HG02981 (cell line): Measurements from ENCODE around the gene RETSAT.
A peak's percentile ranks its signal among the peaks of the same experiment; 100 is the strongest.
"Not testable (repeated sequence)": the region's sequence is repeated elsewhere in the genome, so short reads cannot be mapped to it uniquely, and the experiment has no call there.

Experiments
- ATAC-seq: cut with Tn5 transposase; IDR thresholded peaks from one replicate; pipeline ENCODE4 v1.9.1; 2021; ENCODE audit warnings: mild to moderate bottlenecking, moderate library complexity; ENCODE audit not compliant: unreplicated experiment

Gene RETSAT

DNA sequence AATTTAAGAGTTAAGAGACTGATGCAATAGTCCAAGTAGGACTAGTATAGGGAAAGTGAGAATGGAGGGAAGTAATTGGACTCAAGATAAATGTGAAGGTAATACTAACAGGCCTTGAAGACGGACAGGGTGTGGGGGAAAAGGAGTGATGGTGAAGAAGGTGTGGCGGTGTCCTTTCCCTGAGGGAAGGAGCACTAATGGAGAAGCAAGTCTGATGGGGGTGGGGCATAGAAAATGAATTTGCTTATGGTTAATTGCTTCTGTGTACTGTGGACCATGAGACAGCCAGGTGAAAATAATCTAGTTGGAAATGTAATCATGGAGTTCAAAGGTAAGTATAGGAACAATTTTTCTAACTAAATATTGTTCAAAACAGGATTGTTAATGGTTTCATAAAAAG, 19.4 kb downstream of the RETSAT start:
- ATAC-seq = no peak

DNA sequence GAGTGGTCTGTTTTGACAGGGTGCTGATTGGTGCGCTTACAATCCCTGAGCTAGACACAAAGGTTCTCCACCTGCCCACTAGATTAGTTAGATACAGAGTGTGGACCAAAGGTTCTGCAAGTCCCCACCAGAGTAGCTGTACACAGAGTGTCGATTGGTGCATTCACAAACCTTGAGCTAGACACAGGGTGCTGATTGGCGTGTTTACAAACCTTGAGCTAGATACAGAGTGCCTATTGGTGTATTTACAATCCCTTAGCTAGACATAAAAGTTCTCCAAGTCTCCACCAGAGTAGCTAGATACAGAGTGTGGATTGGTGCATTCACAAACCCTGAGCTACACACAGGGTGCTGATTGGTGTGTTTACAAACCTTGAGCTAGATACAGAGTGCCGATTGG, 20.5 kb downstream of the RETSAT start:
- not testable (repeated sequence) for ATAC-seq

DNA sequence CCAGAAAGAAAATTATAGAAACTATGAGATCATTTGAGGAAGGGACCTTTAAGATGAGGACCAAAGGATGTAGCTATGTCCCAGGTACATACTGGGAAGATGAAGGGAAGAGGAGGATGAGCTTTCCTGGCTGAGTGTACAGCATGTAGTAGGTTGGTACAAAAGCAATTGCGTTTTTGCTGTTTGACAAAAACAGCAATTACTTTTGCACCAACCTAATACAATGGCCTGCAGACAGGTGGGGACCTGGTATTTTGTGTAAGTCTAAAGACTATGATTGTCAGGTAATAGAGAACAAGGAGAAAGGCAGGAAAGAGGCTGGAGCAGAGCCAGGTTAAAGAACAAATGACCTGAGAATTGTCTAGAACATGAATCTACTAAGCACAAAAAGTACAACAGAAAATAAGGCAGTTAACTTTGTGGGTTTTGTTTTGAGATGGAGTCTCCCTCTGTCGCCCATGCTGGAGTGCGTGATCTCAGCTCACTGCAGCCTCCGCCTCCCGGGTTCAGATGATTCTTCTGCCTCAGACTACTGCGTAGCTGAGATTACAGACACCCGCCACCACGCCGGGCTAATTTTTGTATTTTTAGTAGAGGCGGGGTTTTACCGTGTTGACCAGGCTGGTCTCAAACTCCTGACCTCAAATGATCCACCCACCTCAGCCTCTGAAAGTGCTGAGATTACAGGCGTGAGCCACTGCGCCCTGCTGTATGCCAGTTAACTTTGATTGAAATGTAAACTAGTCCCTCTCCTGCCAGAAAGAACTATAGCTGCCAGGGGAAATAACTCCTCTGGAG, 23.3 kb downstream of the RETSAT start:
- ATAC-seq = no peak

DNA sequence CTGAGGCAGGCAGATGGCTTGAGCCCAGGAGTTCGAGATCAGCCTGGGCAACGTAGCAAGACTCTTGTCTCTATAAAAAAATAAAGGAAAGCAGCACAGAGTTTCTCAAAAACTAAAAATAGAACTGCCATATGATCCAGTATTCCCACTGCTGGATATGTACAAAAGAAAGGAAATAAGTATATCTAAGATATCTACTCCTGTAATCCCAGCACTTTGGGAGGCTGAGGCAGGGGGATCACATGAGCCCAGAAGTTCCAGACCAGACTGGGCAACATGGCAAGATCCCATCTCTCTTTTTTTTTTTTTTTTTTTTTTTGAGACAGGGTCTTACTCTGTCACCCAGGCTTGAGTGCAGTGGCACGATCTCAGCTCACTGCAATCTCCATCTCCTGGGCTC, 24.6 kb downstream of the RETSAT start:
- ATAC-seq = not testable (repeated sequence)

DNA sequence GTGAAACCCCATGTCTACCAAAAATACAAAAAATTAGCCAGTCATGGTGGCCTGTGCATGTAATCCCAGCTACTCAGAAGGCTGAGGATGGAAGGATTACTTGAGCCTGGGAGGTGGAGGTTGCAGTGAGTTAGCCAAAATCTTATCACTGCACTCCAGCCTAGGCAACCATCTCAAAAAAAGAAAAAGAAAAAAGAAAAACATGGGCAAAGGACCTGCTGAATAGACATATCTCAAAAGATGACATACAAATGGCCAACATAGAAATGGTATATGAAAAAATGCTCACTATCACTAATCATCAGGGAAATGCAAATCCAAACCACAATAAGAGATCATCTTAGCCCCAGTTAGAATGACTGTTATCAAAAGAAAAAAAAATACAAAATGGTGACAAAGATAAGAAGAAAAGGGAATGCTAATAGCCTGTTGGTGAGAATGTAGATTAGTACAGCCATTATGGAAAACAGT, 25.1 kb downstream of the RETSAT start:
- no peak for ATAC-seq

DNA sequence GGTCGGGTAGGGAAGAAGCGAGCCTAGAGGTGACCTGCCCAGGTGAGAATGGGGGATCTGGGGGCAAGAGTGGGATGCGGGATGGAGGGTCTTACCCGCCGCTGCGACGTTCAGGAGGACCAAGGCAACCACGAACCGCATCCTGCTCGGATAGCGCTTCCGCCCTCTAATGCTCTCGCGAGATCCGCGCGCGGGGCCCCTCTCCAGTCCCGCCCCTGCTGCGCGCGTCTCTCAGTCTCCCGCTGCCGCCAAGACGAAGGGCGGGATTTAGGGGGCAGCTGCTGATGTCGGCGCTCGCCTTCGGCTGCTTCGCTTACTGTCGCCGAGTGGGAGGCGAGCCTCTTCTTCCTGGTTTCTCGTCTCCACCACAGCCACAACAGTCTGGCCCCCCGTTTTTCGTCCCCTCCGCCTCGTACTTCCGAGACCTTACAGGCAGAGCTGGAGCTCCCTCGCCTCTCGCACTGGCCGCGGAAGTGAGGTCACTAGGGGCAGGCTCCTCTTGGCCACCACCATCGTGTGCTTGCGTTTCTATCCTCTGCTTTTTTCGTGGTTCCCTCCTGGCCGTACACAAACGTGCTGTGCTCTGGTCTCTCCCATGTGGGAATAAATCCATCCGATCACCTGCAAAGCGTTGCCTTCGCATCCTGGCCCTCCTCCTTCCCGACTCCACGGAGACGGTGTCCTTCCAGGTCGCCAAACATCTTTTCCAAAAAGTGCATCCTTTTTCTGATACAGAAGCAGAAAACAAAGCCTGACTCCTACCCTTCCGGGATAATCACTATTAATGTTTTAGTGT, 26.3 kb downstream of the RETSAT start, which contains the start of gene TGOLN2:
Gene TGOLN2, minus strand, starts transcription at position 168 of the 796 bp plus-strand sequence. Its CDS starts 27 bp downstream, at position 141.
- peak; percentile 88 for ATAC-seq

DNA sequence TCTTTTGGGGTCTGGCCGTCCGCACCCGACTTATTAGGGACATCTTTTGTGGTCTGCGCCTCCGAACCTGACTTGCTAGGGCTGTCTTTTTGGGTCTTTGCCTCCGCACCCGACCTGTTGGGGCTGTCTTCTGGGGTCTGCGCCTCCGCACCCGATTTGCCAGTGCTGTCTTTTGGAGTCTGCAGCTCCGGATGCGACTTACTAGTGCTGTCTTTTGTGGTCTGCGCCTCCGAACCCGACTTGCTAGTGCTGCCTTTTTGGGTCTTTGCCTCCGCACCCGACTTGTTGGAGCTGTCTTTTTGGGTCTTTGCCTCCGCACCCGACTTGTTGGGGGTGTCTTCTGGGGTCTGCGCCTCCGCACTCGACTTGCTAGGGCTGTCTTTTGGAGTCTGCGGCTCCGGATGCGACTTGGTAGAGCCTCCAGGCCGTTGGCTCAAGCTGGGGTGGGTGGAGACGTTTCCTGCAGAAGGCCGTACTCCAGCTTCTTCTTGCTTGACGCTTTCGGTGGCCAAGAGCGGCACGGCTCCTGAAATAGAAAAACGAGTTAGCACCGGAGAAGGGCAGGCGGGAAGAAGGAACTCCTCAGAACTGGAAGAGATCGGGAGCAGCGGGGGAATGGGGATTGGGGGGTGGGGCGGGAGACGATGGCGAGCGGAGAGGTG, 27.0 kb downstream of the RETSAT start:
- ATAC-seq = no peak

DNA sequence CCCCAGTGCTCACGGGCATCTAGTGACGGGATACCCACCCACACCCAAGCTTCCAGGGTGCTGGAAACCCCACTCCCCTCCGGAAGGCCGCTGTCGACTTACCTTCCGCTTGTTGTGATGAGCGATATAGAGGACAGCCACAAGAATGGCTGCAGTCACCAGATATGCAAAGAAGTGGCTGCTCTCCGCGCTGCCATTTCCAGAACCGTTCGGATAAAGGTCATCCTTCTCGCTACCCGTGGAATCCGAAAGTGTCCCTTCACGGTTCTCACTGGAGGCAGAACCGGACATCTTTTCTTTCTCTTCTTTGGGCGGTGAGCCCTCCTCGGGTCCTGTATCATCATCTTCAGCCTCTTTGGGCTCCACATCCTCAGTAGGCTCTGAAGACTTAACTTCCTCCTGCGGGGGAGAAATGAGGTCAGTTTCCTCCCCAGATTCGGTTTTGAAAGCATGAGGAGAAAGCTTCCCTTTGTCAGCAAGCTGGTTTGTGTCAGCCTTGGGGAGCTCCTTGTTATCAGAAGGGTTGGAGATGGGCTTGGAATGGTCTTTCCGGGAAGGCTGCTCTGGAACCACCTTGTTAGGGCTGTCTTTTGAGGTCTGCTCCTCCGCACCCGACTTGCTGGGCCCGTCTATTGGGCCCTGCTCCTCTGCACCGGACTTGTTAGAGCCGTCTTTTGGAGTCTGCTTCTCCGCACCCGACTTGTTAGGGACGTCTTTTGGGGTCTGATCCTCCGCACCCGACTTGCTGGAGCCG, 27.7 kb downstream of the RETSAT start:
- peak; percentile 33 for ATAC-seq

DNA sequence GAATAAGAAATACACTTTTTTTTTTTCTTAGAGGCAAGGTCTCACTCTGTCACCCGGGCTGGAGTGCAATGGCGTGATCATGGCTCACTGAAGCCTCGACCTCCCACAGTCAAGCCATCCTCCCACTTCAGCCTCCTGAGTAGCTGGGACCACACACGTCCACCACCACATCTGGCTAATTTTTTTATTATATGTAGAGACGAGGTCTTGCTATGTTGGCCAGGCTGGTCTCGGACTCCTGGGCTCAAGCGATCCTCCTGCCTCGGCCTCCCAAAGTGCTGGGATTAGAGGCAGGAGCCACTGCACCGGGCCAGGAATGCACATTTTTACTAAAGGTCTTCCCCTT, 28.9 kb downstream of the RETSAT start:
- ATAC-seq = no peak

DNA sequence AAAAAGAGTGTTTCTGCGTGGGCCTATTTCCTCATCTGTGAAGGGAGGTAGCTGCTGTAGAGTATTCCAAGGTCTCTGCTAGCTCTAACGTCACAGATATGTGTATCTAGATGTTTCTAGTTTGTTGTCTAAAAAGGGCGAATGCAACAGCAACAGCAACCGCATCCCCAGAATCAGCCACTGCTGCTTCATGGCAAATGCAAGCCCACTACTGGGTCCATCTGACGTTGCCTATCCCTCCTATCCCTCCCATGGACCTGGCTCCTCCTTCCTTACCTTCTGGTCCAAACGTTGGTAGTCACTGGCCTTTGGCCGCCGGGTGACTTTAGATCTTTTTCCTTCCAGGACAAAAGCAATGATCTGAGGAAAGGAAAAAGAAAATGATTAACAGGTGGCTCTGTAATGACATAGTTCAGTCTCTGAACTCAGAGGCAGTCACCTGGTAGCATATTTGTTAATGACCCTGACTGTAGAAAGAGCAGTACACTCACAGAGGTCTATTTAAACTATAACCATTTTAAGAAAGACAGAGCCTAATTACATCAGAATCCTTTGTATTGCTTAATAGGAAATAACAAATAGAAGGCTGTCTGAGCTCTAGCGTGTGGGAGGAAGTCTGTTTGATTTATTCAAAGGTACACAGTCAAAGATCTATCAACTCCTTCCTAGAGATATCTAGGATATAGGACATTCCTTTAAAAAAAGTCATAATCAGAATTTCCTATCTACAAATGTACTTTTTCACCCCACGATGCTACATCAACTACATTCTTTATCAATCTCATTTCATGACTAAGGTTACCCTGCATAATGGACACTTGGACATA, 29.5 kb downstream of the RETSAT start:
- ATAC-seq = no peak

DNA sequence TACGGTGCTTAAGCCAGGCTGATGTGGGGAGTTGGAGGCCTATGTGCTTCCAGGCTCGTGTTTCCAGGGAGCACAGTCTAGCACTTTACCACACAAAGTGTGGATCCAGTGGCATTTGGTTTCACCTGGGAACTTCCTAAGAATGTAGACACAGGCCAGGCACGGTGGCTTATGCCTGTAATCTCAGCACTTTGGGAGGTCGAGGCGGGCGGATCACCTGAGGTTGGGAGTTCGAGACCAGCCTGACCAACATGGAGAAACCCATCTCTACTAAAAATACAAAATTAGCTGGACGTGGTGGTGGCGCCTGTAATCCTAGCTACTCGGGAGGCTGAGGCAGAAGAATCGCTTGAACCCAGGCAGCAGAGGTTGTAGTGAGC, 30.4 kb downstream of the RETSAT start:
- not testable (repeated sequence) for ATAC-seq

DNA sequence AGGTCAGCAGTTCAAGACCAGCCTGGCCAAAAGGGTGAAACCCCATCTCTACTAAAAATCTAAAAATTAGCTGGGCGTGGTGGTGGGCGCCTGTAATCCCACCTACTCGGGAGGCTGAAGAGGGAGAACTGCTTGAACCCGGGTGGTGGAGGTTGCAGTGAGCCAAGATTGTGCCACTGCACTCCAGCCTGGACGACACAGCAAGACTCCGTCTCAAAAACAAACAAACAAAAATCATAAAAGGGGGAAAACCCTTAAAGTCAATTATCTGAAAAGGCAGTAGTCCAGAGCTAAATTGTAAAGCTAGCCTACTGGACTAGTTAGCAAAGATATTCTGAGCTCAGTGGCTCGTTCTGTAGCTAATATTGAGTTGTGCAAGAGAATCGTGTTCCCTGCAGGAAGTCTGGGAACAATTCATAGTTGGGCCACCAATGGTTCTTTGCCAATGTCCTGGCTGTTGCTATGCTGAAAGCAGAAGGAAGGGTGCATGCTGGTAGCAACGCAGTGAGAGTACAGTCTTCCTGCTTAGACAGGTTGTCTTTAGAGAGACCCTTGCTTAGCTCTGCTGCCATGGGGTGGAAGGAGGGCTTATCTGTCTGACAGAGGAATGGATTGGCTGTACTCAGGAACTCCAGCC, 30.9 kb downstream of the RETSAT start:
- ATAC-seq = no peak

DNA sequence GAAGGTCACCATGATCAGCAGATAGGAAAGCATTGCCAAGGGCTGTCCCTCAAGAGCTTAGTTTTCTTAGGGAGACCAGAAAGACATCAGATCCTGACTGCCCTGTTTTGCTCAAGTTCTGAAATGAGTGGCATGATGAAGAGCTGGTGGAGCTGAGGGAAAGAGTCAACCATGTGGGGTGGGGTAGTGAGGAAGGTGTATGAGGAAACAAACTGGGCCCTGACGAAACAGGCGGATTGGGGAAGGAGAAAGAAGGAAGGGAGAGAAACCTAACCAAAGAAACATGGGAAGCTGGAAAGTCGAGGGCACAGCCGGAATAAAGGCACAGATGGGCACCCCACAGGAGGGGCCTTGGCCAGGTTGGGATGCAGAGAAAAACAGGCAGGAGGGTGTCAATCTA, 34.5 kb downstream of the RETSAT start:
- ATAC-seq = no peak

DNA sequence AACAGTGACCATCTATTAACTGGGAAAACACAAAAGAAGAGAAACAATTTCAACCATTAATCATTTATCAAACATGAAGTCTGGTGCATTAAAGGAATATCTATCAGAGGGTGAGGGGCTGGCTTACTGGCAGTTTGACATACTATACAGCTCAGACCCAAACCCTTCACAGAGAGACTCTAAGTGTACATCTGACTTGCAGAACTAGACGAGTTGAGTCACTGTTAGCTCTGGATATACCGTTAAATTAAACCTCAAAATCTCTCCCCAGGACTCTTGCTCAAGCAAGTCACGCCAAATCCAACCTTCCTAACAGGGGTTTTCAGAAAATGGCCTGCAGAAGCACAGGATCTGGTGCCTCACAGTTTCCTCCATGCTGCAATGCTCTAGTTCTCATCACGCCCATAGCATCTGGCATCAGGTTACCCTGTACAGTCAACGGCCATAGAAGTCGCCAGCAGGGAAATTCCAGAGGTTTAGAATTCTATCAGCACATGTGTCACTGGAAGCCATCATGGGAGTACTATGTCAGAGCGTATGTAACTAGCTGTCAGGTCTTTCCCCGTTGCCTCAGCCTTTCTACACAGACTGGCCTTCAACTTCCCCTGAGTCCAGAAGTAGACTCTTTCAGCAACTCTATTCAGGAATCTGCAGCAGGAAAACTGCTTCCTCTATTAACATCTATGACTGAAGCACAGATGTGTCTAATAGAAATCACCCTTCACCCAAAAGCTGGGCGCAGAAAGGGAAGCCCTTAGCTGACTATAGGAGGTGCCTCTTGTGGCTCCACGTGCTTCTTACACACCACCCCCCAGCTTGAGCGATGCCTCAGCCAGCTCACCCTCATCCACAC, 35.9 kb downstream of the RETSAT start:
- no peak for ATAC-seq

DNA sequence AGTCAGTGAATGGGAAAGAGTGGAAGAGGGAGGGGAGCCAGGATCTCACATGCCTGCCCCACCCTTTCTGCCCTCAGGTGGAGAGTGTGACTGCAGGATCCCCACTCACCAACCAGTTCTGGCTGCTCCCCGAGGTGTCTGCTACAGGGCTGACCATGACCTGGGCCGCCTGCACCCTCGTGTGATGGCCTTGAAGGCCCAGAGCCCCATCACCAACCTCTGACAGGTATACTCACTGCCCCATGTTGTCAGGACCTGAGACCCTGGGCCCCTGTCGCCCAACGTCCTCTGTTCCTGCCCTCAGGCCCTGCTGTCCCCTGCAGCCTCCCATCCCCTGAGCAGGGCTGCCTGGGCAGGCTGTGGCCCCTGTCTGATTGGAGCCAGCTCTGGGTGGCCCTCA, 38.4 kb downstream of the RETSAT start:
- not testable (repeated sequence) for ATAC-seq

DNA sequence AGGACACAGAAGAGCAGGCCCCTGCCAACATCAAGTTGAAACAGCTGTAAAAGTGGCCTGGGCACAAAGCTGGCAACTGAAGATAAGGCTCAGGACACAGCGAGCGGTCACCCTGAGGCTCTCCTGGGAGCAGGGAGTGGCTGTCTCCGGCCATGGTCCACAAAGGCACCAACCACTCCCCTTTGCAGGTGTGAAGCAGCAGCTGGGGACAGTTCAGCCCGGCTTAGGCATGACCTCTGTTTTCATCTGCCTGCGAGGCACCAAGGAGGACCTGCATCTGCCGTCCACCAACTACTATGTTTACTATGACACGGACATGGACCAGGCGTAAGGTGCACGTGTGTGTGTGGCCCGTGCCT, 39.5 kb downstream of the RETSAT start:
- ATAC-seq = no peak

DNA sequence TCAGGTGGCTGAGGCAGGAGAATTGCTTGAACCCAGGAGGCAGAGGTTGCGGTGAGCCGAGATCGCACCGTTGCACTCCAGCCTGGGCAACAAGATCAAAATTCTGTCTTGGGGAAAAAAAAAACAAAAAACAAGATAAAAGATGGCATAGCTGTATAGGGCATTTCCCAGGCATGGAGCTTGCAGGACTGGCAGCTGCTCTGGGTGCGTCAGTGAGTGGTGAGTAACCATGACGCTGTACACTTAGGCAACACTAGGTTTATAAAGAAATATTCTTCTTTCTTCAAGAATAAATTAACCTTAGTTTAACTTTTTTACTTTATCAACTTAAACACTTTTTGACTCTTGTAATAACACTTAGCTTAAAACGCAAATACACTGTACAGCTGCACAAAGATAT, 41.9 kb downstream of the RETSAT start:
- ATAC-seq = no peak

DNA sequence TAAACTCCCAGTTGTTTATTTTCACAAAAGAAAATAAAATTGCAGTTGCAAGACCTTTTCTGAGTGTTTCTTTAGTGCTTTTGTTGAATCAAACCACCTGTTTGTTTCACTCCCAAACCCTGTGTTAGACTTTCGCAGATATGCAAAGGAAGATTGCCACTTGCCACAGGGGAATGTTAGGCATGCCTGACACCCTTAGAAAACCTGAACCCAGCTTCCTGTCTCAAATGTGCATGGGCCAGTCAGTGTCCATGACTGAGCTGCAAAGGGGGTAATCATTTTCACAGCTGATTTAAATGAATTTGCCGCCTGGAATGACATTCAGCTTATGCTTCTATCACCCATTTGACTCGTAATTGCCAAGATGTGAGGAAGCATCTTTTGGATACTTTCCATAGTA, 44.0 kb downstream of the RETSAT start:
- ATAC-seq = no peak
